Suprapubic skin (tissue), 4 donors: Measurements from ENCODE around the gene RFX8.

Experiments used
- CTCF ChIP-seq, 2 donors: fragments of 200-600 bp in 1 of 2; fragments of 450-650 bp in 1 of 2; sonication (generic) in 1 of 2; IDR thresholded peaks; one replicate each; pipeline ENCODE4 v1.5.1; 2016 to 2019; ENCODE audit warnings: antibody characterized with exemption in 2 of 2, mild to moderate bottlenecking in 1 of 2, moderate library complexity in 1 of 2
- EP300 ChIP-seq: sonication (generic); formaldehyde crosslinking; IDR thresholded peaks from one replicate; pipeline ENCODE4 v1.6.1; 2017; ENCODE audit warnings: antibody characterized with exemption
- POLR2A ChIP-seq, 2 donors: fragments of 450-650 bp; IDR thresholded peaks; one replicate each; pipeline ENCODE4 v1.6.1; 2017; ENCODE audit warnings: antibody characterized with exemption in 2 of 2, mild to moderate bottlenecking in 2 of 2, moderate library complexity in 2 of 2
- POLR2AphosphoS5 ChIP-seq, 3 donors: sonication (generic); formaldehyde crosslinking; IDR thresholded peaks; one replicate each; pipeline ENCODE4 v1.6.1; 2017; ENCODE audit warnings: antibody characterized with exemption in 3 of 3

GRCh38 chr2:101427240-101427639, 47.7 kb downstream of the RFX8 start:
- TF ChIP-seq CTCF (IDR thresholded peaks at IDR 0.05) (no peak), POLR2A (IDR thresholded peaks at IDR 0.05) (no peak), POLR2AphosphoS5 (IDR thresholded peaks at IDR 0.05) (no peak), EP300 (no peak)
